ENCODE results near the gene SKOR1.

The SKOR1 gene

DNA sequence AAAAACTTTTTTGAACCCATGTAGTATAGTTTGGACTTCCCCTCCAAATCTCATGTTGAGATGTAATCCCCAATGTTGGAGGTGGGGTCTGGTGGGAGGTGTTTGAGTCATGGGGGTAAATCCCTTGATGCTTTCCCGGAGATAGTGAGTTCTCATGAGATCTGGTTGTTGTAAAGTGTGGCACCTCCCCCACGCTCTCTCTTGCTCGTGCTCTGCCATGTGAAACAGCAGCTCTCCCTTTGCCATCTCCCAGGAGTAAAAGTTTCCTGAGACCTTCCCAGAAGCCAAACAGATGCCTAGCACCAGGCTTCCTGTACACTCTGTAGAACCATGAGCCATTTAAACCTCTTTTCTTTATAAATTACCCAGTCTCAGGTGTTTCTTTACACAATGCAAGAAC, 30.5 kb downstream of the SKOR1 start:
- DNase-seq = no peak

DNA sequence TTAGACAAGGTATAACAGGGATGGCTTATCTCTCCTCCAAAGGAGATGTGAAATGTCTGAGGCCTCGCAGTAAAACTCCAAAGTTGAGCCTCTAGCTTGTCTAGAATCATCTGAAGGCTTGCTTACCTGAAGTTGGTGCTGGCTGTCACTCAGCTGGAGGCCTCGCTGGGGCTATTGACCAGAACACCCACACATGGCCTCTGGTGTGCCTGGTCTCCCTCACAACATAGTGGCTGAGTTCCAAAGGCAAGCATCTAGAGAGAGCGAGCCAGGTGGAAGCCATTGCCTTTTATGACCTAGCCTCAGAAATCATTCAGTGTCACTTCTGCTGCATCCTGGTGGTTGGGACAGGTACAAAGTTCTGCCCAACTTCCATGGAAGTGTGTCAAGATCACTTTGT, 31.9 kb downstream of the SKOR1 start:
- DNase-seq = no peak

DNA sequence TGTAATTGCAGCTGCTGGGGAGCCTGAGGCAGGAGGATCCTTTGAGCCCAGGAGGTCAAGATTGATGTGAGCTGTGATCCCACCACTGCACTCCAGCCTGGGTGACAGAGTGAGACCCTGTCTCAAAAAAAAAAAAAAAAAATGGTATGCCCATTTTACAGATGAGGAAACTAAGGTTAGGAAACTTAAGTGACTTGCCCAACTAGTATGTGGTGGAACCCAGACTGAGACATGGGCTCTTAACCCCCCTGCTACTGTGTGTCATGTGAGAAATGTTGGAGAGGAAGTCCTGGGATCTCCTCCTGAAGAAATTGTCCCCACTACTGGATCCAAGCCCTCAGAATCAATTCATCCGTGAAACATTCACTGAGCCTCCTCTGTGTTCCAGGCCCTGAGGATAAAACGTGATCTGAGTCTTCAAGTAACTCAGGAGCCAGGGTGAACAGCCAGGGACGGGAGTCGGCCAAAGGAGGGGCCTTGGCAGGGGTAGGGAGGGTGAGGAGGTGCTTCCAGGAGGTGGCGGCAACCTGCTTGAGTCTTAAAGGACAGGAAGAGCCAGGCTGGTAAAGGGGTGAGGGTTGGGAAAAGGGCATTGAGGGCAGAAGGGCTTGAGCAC, 34.1 kb downstream of the SKOR1 start:
- DNase-seq = no peak

DNA sequence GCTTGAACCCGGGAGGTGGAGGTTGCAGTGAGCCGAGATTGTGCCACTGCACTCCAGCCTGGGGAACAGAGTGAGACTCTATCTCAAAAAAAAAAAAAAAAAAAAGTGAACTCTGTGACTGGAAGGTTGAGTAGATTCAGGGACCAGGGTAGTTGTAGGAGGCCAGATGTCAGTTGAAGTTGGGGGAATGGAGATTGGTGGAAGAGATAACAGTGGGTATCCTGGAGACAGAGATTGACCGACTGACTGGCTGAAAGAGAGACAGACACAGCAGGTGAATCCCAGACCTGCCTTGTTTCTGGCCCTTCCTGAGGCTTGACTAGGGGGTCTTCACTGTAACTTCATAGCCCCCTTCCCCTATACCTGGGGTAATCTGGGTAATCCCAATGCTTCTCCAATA, 36.7 kb downstream of the SKOR1 start:
- DNase-seq = no peak

DNA sequence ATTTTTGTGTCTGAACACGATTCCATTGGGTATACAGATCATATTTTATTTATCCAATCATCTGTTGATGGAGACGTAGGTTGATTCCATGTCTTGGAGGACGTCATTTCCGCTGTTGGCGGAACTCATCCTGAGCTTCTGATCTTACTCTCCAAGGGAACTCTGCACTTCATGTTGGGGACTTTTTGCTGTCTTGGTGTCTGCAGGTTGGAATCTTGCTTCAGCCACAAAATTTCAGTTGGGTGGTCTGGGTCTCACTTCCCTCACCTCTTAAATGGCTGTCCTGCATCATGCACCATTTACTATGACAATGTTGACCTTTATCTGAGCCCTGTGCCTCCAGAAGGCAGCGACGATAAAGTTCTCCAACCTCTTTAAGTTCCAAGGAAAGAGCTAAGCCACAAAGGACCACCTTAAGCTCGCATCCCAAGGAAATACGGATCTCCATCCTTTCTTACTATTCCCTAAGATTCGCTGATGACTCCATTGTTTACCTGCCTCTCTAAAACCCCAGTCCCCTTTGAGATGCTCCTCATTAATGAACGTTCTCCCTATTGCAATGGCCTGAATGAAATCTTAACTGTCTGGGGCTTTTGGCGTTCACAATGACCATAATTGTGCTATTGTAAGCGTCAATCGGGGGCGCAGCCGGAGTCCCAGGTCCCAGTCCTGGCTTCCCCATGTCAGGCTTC, 37.6 kb downstream of the SKOR1 start:
- DNase-seq = no peak

DNA sequence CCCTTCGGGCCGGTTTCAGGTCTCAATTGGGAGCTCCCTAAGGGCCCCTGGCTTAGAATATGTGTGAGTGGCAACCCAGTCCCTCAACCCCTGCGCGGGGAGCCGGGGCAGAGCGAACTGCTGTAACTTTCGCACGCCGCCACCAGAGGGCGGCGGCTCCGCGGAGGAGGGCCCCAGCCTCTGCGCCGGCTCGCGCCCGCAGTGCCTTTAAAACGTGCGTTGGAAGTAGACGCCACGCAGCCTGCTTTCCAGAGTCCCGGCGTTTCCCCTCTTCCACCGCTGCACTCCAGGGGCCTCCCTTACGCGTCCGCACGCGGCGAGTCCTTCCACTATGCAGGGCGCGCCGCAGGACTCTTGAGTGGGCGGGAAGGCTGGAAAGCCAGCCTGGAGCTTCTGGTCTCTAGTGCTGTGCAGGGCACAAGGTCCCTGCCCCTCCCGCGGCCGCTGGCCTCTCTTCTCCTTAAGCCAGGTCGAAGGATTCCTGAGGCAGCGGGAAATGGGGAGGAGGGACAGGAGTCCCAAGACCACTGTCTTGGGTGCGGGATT, 38.2 kb downstream of the SKOR1 start:
- peak; percentile 64 to 70 for DNase-seq

DNA sequence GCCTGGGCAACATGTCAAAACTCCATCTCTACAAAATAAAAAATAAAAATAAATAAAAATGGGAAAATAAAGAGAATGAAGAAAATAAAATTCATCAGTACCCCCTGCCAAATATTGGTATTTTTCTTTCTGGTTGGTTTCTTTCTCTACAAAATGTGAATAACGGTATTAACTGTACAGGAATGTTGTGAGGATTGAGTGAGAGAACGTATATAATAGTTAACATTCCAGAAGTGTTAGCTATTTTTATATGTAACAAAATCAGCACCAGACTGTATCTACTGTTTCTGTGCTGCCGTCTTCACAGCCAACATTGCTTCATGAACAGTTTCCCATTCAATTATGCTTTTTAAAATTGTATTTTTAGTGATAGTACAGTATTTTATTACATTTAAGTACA, 40.0 kb downstream of the SKOR1 start:
- DNase-seq = no peak

DNA sequence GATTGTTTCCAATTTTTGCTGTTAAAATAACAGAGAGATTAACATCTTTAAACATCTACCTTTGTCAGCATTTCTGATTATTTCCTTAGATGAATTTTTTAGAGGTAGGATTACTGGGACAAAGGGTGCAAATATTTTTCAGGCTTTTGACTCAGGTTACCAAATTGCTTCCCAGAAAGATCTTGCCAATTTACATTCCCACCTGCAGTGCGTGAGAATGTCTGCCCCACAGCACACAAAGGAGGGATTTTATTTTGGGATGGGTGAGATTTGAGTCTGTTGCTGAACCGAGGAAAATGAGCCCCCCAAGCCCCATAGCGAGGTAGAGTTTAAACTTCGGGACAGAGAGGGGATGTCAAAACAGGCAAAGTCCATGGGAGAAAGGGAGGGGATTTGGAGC, 40.5 kb downstream of the SKOR1 start:
- no peak for DNase-seq

DNA sequence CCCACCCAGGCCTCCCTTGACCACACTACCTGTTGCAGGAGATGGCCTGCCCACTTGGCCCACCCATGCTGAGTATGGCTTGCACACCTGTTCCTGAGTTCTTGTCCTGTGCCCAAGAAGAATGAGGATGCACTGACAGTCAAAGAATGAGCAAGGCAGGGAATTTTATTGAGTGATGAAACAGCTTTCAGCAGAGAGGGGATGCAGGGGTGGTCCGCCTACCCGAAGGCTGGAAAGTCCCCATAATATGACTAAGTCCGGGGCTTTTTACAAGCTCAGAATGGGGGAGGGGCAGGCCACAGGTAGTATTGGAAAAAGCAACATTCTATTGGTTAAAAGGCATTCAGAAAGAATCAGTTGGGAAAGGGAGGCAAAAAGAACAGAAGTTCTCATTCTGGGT, 44.4 kb downstream of the SKOR1 start:
- DNase-seq = peak in 1 of 2 donors; percentile 9

DNA sequence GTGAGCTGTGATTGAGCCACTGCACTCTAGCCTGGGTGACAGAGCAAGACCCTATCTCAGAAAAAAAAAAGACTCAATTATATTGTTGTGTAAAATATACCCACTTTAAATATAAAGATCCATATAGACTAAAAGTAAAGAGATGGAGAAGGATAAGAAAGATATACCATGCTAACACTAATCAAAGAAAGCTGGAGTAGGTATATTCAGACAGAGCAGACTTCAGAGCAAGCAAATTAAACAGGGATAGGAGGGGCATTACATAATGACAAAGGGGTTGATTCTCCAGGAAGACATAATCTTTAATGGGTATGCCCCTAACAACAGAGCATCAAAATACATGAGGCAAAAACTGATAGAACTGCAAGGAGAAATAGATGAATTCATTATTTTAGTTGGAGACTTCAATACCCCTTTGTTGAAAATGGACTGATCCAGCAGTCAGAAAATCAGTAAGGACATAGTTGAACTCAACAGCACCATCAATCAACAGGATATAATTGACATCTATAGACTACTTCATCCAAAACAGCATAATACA, 45.6 kb downstream of the SKOR1 start:
- DNase-seq = no peak

DNA sequence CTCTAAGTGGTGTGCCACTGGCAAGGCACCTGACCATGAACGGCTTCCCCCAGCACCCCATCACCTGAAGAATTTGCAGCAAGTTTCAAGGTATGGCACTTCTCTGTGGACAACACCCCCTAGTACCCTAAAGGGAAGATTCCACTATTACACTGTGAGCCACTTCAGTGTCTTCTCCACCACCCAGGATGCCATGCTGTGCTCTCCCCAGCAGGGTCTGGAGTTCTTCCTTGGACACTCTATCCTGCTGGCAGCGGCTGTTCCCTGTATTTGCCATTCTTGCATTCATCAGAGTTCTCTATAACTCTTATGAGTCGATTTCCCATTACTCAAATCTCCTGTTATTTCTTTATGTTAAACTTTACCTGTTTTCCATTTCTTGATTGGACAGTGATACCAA, 48.5 kb downstream of the SKOR1 start:
- no peak for DNase-seq

DNA sequence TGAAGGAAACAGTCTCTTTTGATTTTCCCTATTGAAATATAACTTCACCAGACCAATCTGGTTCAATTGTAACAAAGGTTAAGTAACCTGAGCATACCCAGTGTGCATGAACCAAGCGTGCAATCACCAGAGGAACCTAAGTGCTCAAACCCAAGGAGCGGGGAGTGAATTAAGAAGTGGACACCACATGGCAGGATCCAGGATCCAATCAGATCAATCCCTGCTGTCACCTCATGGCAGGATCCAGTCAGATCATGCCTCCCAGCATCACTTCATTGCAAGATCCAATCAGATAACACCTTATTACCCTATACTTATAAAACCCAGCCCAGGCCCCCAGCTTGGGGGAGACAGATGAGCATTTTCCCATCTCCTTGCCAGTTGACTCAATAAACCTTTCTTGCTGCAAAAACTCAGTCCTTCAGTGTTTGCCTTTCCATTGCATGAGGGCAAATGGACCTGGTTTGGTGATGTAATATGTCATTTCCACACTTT, 53.5 kb downstream of the SKOR1 start:
- DNase-seq = no peak

DNA sequence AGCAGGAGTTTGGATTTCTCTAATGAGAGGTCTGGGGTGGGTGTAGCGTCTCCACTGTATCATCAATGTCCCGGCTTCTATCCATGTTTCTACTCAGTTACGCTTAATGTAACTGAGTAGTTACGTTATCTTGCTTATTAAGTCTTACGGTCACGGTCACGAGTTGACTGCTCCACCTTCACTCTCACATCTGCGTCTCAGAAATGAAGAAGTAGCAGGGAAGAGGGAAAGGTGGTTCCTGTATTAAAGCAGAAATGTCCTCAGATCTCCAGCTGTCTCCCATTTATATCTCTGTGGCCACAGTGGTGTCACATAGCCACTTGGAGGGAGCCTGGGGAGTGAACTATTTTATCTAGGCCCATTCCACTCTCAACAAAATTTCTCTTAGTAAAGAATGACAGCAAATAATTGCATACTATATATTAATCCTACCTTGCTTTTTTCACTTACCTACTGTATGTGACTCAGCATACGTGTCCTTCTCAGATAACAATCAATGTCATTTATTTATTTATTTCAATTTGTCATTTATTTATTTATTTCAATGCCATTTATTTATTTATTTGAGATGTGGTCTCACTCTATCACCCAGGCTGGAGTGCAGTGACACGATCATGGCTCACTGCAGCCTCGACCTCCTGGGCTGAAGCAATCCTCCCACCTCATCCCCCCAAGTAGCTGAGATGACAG, 54.3 kb downstream of the SKOR1 start:
- no peak for DNase-seq

DNA sequence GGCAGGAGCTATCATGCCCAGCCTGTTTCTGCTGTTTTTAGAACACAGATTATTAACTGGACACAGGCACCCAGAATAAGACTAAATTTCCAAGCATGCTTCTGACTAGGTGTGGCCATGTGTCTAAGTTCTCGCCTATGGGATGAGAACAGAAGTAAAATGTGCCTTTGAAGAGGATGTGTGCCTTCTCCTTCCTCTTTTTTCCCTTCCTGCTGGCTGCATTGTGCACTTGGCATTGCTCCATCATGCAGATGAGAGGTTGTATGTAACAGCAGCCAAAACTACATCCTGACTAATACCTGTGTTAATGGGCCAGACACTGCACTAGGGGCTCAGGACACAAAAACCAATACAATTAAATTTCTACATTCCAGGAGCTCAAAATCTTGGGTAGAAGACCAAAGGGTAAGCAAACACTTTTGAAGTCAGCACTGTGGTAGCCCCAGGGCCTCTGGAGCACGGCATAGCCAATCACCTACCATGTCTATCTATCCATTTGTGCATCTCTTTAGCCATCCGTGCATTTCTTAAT, 55.4 kb downstream of the SKOR1 start:
- DNase-seq = no peak

DNA sequence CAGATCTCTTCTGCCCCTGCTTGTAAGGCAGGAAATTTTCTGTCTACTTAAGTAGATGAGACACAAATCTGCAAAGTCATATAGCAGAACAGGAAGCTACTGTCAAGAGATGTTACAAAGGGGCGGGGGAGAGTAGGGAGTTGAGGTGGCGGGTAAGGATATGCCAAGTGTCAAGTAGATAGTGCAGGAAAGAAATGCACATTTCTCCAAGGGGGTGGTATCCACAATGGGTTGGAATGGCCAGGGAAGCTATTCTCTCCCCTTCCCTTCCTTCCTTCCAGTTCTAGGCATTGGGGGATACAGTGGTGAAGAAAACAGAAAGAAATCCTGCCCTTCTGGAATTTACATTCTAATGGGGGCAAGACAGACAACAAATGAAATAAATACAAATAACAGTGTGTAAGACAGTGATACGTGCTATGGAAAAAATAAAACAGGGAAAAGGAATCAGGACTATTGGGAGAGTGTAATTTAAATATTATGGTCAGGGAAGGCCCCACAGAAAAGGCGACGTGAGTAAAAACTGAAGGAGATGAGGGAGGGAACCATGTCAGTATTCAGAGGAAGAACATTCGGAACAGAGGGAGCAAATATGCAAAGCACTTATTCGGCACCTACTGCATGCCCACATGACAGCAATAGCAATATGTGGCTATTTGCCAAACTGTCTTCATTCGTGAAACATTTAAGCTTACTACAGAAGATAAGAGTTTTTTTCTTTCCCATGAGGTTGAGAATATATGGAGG, 57.4 kb downstream of the SKOR1 start:
- no peak for DNase-seq

DNA sequence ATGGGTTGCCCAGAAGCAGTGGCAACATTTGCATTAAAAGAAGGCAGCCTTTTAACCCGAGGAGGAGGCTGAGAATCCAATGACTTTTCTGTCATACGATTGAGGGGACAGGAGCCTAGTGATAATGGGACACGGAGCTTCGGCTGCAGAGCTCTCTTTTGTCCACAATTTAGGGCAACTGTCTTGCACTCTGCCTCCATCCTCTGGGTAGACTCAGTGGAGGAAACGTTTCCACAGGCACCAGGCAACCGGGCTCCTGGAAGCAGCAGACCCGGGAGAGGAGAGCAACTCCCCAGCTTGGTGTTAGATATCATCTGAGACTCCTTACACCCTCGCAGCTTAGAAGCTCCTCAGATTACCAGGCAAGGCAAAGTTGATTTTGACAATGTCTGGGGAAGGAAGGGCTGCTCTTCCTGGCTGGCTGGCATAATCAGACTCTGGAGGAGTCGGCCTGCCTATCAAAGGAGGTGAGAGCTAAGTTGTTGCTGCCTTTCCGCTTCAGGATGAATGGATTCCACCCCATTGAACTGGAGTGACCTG, 58.0 kb downstream of the SKOR1 start:
- DNase-seq = no peak

DNA sequence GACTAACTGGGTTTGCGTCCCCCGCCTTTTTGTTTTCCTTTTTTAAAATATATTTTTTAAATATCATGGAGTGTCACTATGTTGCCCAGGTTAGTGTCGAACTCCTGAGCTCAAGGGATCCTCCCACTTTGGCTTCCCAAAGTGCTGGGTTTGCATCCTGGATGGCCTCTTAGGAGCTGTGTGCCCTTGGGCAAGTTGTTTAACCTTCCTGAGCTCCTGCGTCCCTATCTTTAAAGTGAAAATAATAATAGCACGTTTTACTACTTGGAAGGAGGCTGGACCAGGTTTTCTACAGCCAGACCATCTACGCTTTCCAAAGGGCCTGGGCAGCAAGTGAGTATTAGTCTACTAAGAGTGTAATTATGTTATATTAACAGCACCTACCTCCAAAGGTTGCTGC, 58.7 kb downstream of the SKOR1 start:
- no peak for DNase-seq
